ENCODE data around the gene ELMO3. TPM values are rescaled to one million over a fixed set of nuclear protein-coding genes. Genes with fewer than 3 reads are reported as not detected.

ELMO3 gene
- total and polyA plus RNA-seq, 2 of the 13 experiments (the other 11 are each of a cell fraction or from before 2014, with no cell fraction given), result 2.6 to 4.0 TPM

GRCh38 chr16:67183627-67184452 is 15.1 kb upstream of the ELMO3 start, which contains the start of gene MATCAP1 (continued):
- peak; percentile 69; the same call in 1 of the 2 replicates for TF ChIP-seq PRDM10 (CRISPR knock-in tag; IDR thresholded peaks at IDR 0.05; ENCODE audit: low read depth)
- TF ChIP-seq NR1H2 (CRISPR knock-in tag; IDR thresholded peaks at IDR 0.05; ENCODE audit: borderline replicate concordance, low read depth), result no peak
- peak; percentile 75 for TF ChIP-seq ATF7 (IDR thresholded peaks at IDR 0.05)
- TF ChIP-seq ATF7 (CRISPR knock-in tag; IDR thresholded peaks at IDR 0.05), result peak; percentile 91
- TF ChIP-seq ZNF616 (CRISPR knock-in tag; IDR thresholded peaks at IDR 0.05; ENCODE audit: low read depth), result no peak; the same call in 1 of the 2 replicates
- no peak for TF ChIP-seq THAP8 (CRISPR knock-in tag; IDR thresholded peaks at IDR 0.05; ENCODE audit: borderline replicate concordance)
- TF ChIP-seq FOXA3 (CRISPR knock-in tag; IDR thresholded peaks at IDR 0.05), result peak; percentile 62; the same call in 1 of the 2 replicates
- peak; percentile 95 for TF ChIP-seq ZNF784 (CRISPR knock-in tag; IDR thresholded peaks at IDR 0.05; ENCODE audit: borderline replicate concordance)
- TF ChIP-seq PAX8 (CRISPR knock-in tag; IDR thresholded peaks at IDR 0.05; ENCODE audit: borderline replicate concordance), result peak; percentile 46; the same call in 1 of the 2 replicates
- TF ChIP-seq POLR2AphosphoS2 (IDR thresholded peaks at IDR 0.05; ENCODE audit: low read depth, low read length), result no peak
- no peak for TF ChIP-seq HMG20B (CRISPR knock-in tag; conservative IDR thresholded peaks at IDR 0.05)
- TF ChIP-seq PRDM15 (CRISPR knock-in tag; IDR thresholded peaks at IDR 0.05), result no peak
- peak; percentile 82 for TF ChIP-seq RXRA (CRISPR knock-in tag; IDR thresholded peaks at IDR 0.05)
- peak; percentile 79 for TF ChIP-seq PHF21A (CRISPR knock-in tag; IDR thresholded peaks at IDR 0.05)
- no peak for TF ChIP-seq BRCA1 (CRISPR knock-in tag; IDR thresholded peaks at IDR 0.05)
- peak; percentile 79; the same call in 1 of the 3 replicates for TF ChIP-seq MXI1 (IDR thresholded peaks at IDR 0.05; ENCODE audit: borderline replicate concordance, low read depth, low read length)
- TF ChIP-seq REXO4 (CRISPR knock-in tag; IDR thresholded peaks at IDR 0.05; ENCODE audit: borderline replicate concordance), result peak; percentile 32; the same call in 1 of the 2 replicates
- no peak for TF ChIP-seq ZNF672 (CRISPR knock-in tag; IDR thresholded peaks at IDR 0.05)
- TF ChIP-seq KLF13 (CRISPR knock-in tag; IDR thresholded peaks at IDR 0.05), result peak; percentile 43; the same call in 1 of the 2 replicates
- no peak for TF ChIP-seq ZFP37 (CRISPR knock-in tag; IDR thresholded peaks at IDR 0.05; ENCODE audit: borderline replicate concordance)
- TF ChIP-seq ZMYM3 (CRISPR knock-in tag; IDR thresholded peaks at IDR 0.05), result no peak

All from HepG2 (cell line).